ENCODE data around the gene SGK1.

The SGK1 gene

DNA sequence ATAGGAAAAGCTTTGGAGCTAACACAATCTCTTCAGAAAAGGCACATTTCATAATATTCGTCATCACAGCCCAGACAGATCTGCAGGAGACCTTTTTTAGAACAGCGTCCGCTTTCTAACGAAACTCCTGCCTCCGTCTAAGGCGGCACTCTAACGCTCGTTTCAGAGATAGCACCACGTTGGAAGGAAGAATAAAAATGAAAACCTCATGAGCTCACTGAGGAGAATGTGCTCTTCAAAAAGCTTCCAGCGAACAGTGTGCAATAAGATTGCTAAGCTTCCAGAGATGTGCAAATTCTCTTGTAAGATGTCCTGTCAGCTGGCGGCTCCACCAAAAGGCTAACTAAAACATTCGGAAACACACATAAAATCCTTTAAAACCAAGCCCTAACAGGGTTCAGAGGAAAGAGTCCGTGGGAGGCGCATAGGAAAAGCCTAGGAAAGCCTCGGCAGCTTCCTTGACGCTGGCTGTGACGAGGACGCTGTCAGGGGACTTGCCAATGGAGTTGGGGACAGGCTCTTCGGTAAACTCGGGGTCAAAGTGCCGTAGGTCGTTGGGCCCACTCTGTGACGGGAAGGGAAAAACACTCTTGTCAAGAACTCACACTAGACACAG is 147.9 kb downstream of the SGK1 start:
- Histone ChIP-seq H3F3A (ENCODE audit: control insufficient read depth, insufficient read depth) (0 out of 2 replicates have a peak, but pooled peaks cover 2% of the 10 kb centered on the region), H3K4me3 (ENCODE audit: low read length) (no peak overlapping the region), H3K27ac (ENCODE audit: low read depth, low read length) (no peak overlapping the region), H3K36me3 (ENCODE audit: control insufficient read depth, low read length) (peaks cover 11% of the 10 kb centered on the region), H3K9me3 (ENCODE audit: control insufficient read depth, insufficient read depth, low read length) (no peaks in the 10 kb centered on the region), H3K27me3 (ENCODE audit: control insufficient read depth, low read length) (peaks cover 3% of the 10 kb centered on the region), H3K79me2 (ENCODE audit: control insufficient read depth, low read length) (no peaks in the 10 kb centered on the region), H4K20me1 (ENCODE audit: control insufficient read depth, insufficient read depth, low read depth, low read length) (no peaks in the 10 kb centered on the region), H3K4me1 (ENCODE audit: control insufficient read depth, low read length) (peaks cover 20% of the 10 kb centered on the region), H3K9me2 (replicated peaks; ENCODE audit: control insufficient read depth, low read length) (no peaks in the 10 kb centered on the region), H3K4me2 (ENCODE audit: low read length) (no peak overlapping the region)
- TF ChIP-seq CTCF (IDR thresholded peaks at IDR 0.05; ENCODE audit: low read depth, low read length, poor library complexity, severe bottlenecking): no peak

- Histone ChIP-seq H3K4me2 (ENCODE audit: low read length) (no peak overlapping the region), H4K20me1 (ENCODE audit: control insufficient read depth, insufficient read depth, low read depth, low read length) (no peaks in the 10 kb centered on the region), H3F3A (ENCODE audit: control insufficient read depth, insufficient read depth) (no peaks in the 10 kb centered on the region), H3K9me3 (ENCODE audit: control insufficient read depth, insufficient read depth, low read length) (no peaks in the 10 kb centered on the region), H3K27ac (ENCODE audit: low read depth, low read length) (no peak overlapping the region), H3K4me1 (ENCODE audit: control insufficient read depth, low read length) (peaks cover 13% of the 10 kb centered on the region), H3K27me3 (ENCODE audit: control insufficient read depth, low read length) (peaks cover 3% of the 10 kb centered on the region; the same call in 1 of the 2 replicates), H3K9me2 (replicated peaks; ENCODE audit: control insufficient read depth, low read length) (no peaks in the 10 kb centered on the region), H3K79me2 (ENCODE audit: control insufficient read depth, low read length) (no peaks in the 10 kb centered on the region), H3K4me3 (ENCODE audit: low read length) (no peak overlapping the region), H3K36me3 (ENCODE audit: control insufficient read depth, low read length) (peaks cover 11% of the 10 kb centered on the region)
- TF ChIP-seq EZH2phosphoT487 (IDR thresholded peaks at IDR 0.05; ENCODE audit: borderline replicate concordance, low read length): no peak
- no peak for TF ChIP-seq CTCF (IDR thresholded peaks at IDR 0.05; ENCODE audit: low read depth, low read length, poor library complexity, severe bottlenecking)
Observed at GRCh38 chr6:134168590-134169208, 149.2 kb downstream of the SGK1 start.

GRCh38 chr6:134166511-134167261 is 151.2 kb downstream of the SGK1 start:
- H3F3A ChIP-seq (ENCODE audit: control insufficient read depth, insufficient read depth): no peaks in the 10 kb centered on the region
- no peak overlapping the region for H3K27ac ChIP-seq (ENCODE audit: low read depth, low read length)
- peaks cover 5% of the 10 kb centered on the region for H3K36me3 ChIP-seq (ENCODE audit: control insufficient read depth, low read length)

More at GRCh38 chr6:134166511-134167261, 151.2 kb downstream of the SGK1 start:
- Histone ChIP-seq H3K4me1 (ENCODE audit: control insufficient read depth, low read length) (no peaks in the 10 kb centered on the region), H3K79me2 (ENCODE audit: control insufficient read depth, low read length) (no peaks in the 10 kb centered on the region), H3K4me2 (ENCODE audit: low read length) (no peak overlapping the region), H3K9me2 (replicated peaks; ENCODE audit: control insufficient read depth, low read length) (no peaks in the 10 kb centered on the region), H3K9me3 (ENCODE audit: control insufficient read depth, insufficient read depth, low read length) (no peaks in the 10 kb centered on the region), H3K4me3 (ENCODE audit: low read length) (no peak overlapping the region), H4K20me1 (ENCODE audit: control insufficient read depth, insufficient read depth, low read depth, low read length) (no peaks in the 10 kb centered on the region), H3K27me3 (ENCODE audit: control insufficient read depth, low read length) (peaks cover 2% of the 10 kb centered on the region; the same call in 1 of the 2 replicates)
- TF ChIP-seq CTCF (IDR thresholded peaks at IDR 0.05; ENCODE audit: low read depth, low read length, poor library complexity, severe bottlenecking) (no peak), EZH2phosphoT487 (IDR thresholded peaks at IDR 0.05; ENCODE audit: borderline replicate concordance, low read length) (no peak)

Data from DOHH2 (cell line).